ENCODE data around the gene ABCA1.

The ABCA1 gene

GRCh38 chr9:104783588-104783987, 144.4 kb downstream of the ABCA1 start:
- DNase-seq: no peak
- H3K36me3 ChIP-seq (ENCODE audit: control insufficient read depth in 4 of 4, insufficient read depth in 4 of 4, low read length in 3 of 4): peaks cover 3 to 15% (median 6%) of the 10 kb centered on the region in 4 experiments
- no peaks in the 10 kb centered on the region for H3K27me3 ChIP-seq (replicated peaks in 2 of 5; ENCODE audit: control insufficient read depth in 4 of 5, insufficient read depth in 5 of 5, low read length in 4 of 5)
- WGBS (ENCODE audit: insufficient coverage): 92% methylated on average over 2 of the region's 4 CpGs
- ChIA-PET CTCF (no interaction called here), POLR2A (no interaction called here)
- H3K4me1 ChIP-seq (ENCODE audit: control extremely low read depth in 1 of 4, control insufficient read depth in 4 of 4, insufficient read depth in 4 of 4, low read length in 3 of 4): peaks cover 6 to 13% (median 9%) of the 10 kb centered on the region in 4 experiments
- no peak overlapping the region for H3K4me3 ChIP-seq (ENCODE audit: control insufficient read depth in 1 of 7, extremely low read depth in 1 of 7, insufficient read depth in 4 of 7, low read depth in 2 of 7, low read length in 6 of 7)
- no peak overlapping the region for H3K27ac ChIP-seq (ENCODE audit: insufficient read depth in 1 of 2, low read depth in 1 of 2, low read length in 2 of 2, poor library complexity in 1 of 2, severe bottlenecking in 2 of 2)
- no peaks in the 10 kb centered on the region for H3K9me3 ChIP-seq (ENCODE audit: control extremely low read depth in 1 of 5, control insufficient read depth in 4 of 5, insufficient read depth in 2 of 5, low read depth in 1 of 5, low read length in 4 of 5)

DNA sequence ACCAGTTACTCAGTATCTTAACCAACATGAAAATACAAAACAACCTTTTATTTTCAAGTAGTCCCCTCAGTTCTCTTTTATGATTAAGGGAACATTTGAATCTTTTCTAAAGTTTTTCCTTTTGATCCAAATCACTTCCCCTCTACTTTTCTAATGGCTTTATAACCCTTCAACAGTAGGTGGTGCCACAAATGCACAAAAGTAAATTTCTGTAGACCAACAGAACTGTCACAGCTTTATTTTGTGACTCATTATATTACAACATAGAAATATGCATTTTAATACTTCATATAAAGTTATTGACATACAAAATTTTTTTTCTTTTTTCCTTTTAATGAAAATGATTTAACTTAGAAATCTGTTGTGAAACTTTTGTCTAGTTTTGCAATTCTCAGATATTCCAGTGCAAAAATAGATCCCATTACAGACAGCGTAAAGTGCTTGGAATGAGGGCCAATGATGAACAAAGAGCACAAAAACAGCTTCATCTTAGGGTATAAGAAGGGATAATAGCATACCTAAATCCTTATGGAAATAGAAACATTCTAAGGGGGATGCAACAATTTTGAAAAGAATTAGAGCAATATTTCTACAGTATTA, 147.1 kb downstream of the ABCA1 start:
- Histone ChIP-seq H3K9me3 (ENCODE audit: control extremely low read depth in 1 of 5, control insufficient read depth in 4 of 5, insufficient read depth in 2 of 5, low read depth in 1 of 5, low read length in 4 of 5) (no peaks in the 10 kb centered on the region), H3K4me3 (ENCODE audit: control insufficient read depth in 1 of 7, extremely low read depth in 1 of 7, insufficient read depth in 4 of 7, low read depth in 2 of 7, low read length in 6 of 7) (no peak overlapping the region), H3K27me3 (replicated peaks in 2 of 5; ENCODE audit: control insufficient read depth in 4 of 5, insufficient read depth in 5 of 5, low read length in 4 of 5) (no peaks in the 10 kb centered on the region), H3K36me3 (ENCODE audit: control insufficient read depth in 4 of 4, insufficient read depth in 4 of 4, low read length in 3 of 4) (peaks cover 0 to 7% (median 4%) of the 10 kb centered on the region in 4 experiments), H3K4me1 (ENCODE audit: control extremely low read depth in 1 of 4, control insufficient read depth in 4 of 4, insufficient read depth in 4 of 4, low read length in 3 of 4) (peaks cover 6 to 17% (median 9%) of the 10 kb centered on the region in 4 experiments), H3K27ac (ENCODE audit: insufficient read depth in 1 of 2, low read depth in 1 of 2, low read length in 2 of 2, poor library complexity in 1 of 2, severe bottlenecking in 2 of 2) (no peak overlapping the region)
- POLR2A ChIA-PET: no interaction called here
- no CpG with 5 or more reads among the region's 1 CpG for WGBS (ENCODE audit: insufficient coverage)
- CTCF ChIA-PET: interaction anchor here (0.9 to 2.1 kb wide), 11 partner anchors 12 to 635 kb away, joined by 3 to 11 read pairs (median 3); partner anchors contain the start of gene SLC44A1
- DNase-seq: peak; percentile 48 to 76 (median 74)

DNA sequence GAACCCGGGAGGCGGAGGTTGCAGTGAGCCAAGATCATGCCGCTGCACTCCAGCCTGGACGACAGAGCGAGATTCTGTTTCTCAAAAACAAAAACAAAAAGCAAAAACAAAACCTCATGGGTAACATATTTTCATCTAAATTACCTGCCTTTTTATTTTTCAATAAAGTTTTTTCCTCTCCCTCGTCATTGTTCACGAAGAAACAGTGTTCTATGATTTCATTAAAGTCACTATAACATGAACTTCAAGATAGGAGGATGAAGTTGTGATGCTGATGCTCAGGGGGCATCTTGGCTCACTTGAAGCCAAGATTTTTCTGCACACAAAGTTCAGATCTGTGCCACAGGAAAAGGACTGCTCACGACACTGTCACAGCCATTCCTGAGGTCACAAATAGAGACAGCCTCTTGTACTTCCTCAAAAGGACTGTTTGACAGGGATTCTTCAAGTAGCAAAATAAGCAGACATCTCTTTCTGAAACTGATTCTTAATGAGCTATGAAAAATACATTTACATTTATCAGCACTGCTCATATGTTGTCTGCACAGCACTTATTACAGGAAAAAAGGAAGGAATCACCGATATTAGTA, 147.9 kb downstream of the ABCA1 start:
- ChIA-PET CTCF (interaction anchor here (0.9 to 2.1 kb wide), 11 partner anchors 11 to 635 kb away, joined by 3 to 11 read pairs (median 3); partner anchors contain the start of gene SLC44A1), POLR2A (no interaction called here)
- Histone ChIP-seq H3K4me3 (ENCODE audit: control insufficient read depth in 1 of 7, extremely low read depth in 1 of 7, insufficient read depth in 4 of 7, low read depth in 2 of 7, low read length in 6 of 7) (no peak overlapping the region), H3K27ac (ENCODE audit: insufficient read depth in 1 of 2, low read depth in 1 of 2, low read length in 2 of 2, poor library complexity in 1 of 2, severe bottlenecking in 2 of 2) (no peak overlapping the region), H3K9me3 (ENCODE audit: control extremely low read depth in 1 of 5, control insufficient read depth in 4 of 5, insufficient read depth in 2 of 5, low read depth in 1 of 5, low read length in 4 of 5) (no peaks in the 10 kb centered on the region), H3K4me1 (ENCODE audit: control extremely low read depth in 1 of 4, control insufficient read depth in 4 of 4, insufficient read depth in 4 of 4, low read length in 3 of 4) (peaks cover 6 to 26% (median 11%) of the 10 kb centered on the region in 4 experiments), H3K36me3 (ENCODE audit: control insufficient read depth in 4 of 4, insufficient read depth in 4 of 4, low read length in 3 of 4) (peaks cover 0 to 5% (median 3%) of the 10 kb centered on the region in 4 experiments), H3K27me3 (replicated peaks in 2 of 5; ENCODE audit: control insufficient read depth in 4 of 5, insufficient read depth in 5 of 5, low read length in 4 of 5) (no peaks in the 10 kb centered on the region)
- peak in 2 of 3 donors; percentile 63 to 72 for DNase-seq
- WGBS (ENCODE audit: insufficient coverage): 74% methylated on average over 6 of the region's 9 CpGs

GRCh38 chr9:104779334-104779733, 148.6 kb downstream of the ABCA1 start:
- no CpG with 5 or more reads among the region's 1 CpG for WGBS (ENCODE audit: insufficient coverage)
- H3K36me3 ChIP-seq (ENCODE audit: control insufficient read depth in 4 of 4, insufficient read depth in 4 of 4, low read length in 3 of 4): peaks cover 0 to 5% (median 3%) of the 10 kb centered on the region in 4 experiments
- H3K27ac ChIP-seq (ENCODE audit: insufficient read depth in 1 of 2, low read depth in 1 of 2, low read length in 2 of 2, poor library complexity in 1 of 2, severe bottlenecking in 2 of 2): no peak overlapping the region
- H3K4me3 ChIP-seq (ENCODE audit: control insufficient read depth in 1 of 7, extremely low read depth in 1 of 7, insufficient read depth in 4 of 7, low read depth in 2 of 7, low read length in 6 of 7): no peak overlapping the region
- H3K4me1 ChIP-seq (ENCODE audit: control extremely low read depth in 1 of 4, control insufficient read depth in 4 of 4, insufficient read depth in 4 of 4, low read length in 3 of 4): peaks cover 6 to 31% (median 11%) of the 10 kb centered on the region in 4 experiments
- no peak for DNase-seq
- POLR2A ChIA-PET: no interaction called here
- H3K27me3 ChIP-seq (replicated peaks in 2 of 5; ENCODE audit: control insufficient read depth in 4 of 5, insufficient read depth in 5 of 5, low read length in 4 of 5): no peaks in the 10 kb centered on the region
- CTCF ChIA-PET: interaction anchor here (1.6 to 2.0 kb wide), 3 partner anchors 84 to 380 kb away, joined by 4 to 11 read pairs (median 5); no protein-coding TSS in a partner anchor
- H3K9me3 ChIP-seq (ENCODE audit: control extremely low read depth in 1 of 5, control insufficient read depth in 4 of 5, insufficient read depth in 2 of 5, low read depth in 1 of 5, low read length in 4 of 5): no peaks in the 10 kb centered on the region

GRCh38 chr9:104778802-104779201, 149.2 kb downstream of the ABCA1 start:
- POLR2A ChIA-PET: no interaction called here
- peaks cover 0 to 5% (median 3%) of the 10 kb centered on the region in 4 experiments for H3K36me3 ChIP-seq (ENCODE audit: control insufficient read depth in 4 of 4, insufficient read depth in 4 of 4, low read length in 3 of 4)
- no peak overlapping the region for H3K27ac ChIP-seq (ENCODE audit: insufficient read depth in 1 of 2, low read depth in 1 of 2, low read length in 2 of 2, poor library complexity in 1 of 2, severe bottlenecking in 2 of 2)
- CTCF ChIA-PET: interaction anchor here (1.6 to 1.7 kb wide), 3 partner anchors 9 to 380 kb away, joined by 4 to 8 read pairs (median 5); no protein-coding TSS in a partner anchor
- no peak for DNase-seq
- no peak overlapping the region for H3K4me3 ChIP-seq (ENCODE audit: control insufficient read depth in 1 of 7, extremely low read depth in 1 of 7, insufficient read depth in 4 of 7, low read depth in 2 of 7, low read length in 6 of 7)
- no peaks in the 10 kb centered on the region for H3K9me3 ChIP-seq (ENCODE audit: control extremely low read depth in 1 of 5, control insufficient read depth in 4 of 5, insufficient read depth in 2 of 5, low read depth in 1 of 5, low read length in 4 of 5)
- 96% methylated on average over 4 of the region's 4 CpGs for WGBS (ENCODE audit: insufficient coverage)
- no peaks in the 10 kb centered on the region for H3K27me3 ChIP-seq (replicated peaks in 2 of 5; ENCODE audit: control insufficient read depth in 4 of 5, insufficient read depth in 5 of 5, low read length in 4 of 5)
- H3K4me1 ChIP-seq (ENCODE audit: control extremely low read depth in 1 of 4, control insufficient read depth in 4 of 4, insufficient read depth in 4 of 4, low read length in 3 of 4): peaks cover 6 to 30% (median 8%) of the 10 kb centered on the region in 4 experiments

GRCh38 chr9:104776797-104777196, 151.2 kb downstream of the ABCA1 start:
- no peak overlapping the region for H3K4me3 ChIP-seq (ENCODE audit: control insufficient read depth in 1 of 7, extremely low read depth in 1 of 7, insufficient read depth in 4 of 7, low read depth in 2 of 7, low read length in 6 of 7)
- H3K9me3 ChIP-seq (ENCODE audit: control extremely low read depth in 1 of 5, control insufficient read depth in 4 of 5, insufficient read depth in 2 of 5, low read depth in 1 of 5, low read length in 4 of 5): no peaks in the 10 kb centered on the region
- peaks cover 6 to 30% (median 8%) of the 10 kb centered on the region in 4 experiments for H3K4me1 ChIP-seq (ENCODE audit: control extremely low read depth in 1 of 4, control insufficient read depth in 4 of 4, insufficient read depth in 4 of 4, low read length in 3 of 4)
- DNase-seq: no peak
- ChIA-PET POLR2A (no interaction called here), CTCF (no interaction called here)
- peaks cover 0 to 5% (median under 1%) of the 10 kb centered on the region in 4 experiments for H3K36me3 ChIP-seq (ENCODE audit: control insufficient read depth in 4 of 4, insufficient read depth in 4 of 4, low read length in 3 of 4)
- WGBS (ENCODE audit: insufficient coverage): no CpG with 5 or more reads among the region's 1 CpG
- no peaks in the 10 kb centered on the region for H3K27me3 ChIP-seq (replicated peaks in 2 of 5; ENCODE audit: control insufficient read depth in 4 of 5, insufficient read depth in 5 of 5, low read length in 4 of 5)
- no peak overlapping the region for H3K27ac ChIP-seq (ENCODE audit: insufficient read depth in 1 of 2, low read depth in 1 of 2, low read length in 2 of 2, poor library complexity in 1 of 2, severe bottlenecking in 2 of 2)

- no peak for DNase-seq
- 95% methylated on average over 2 of the region's 2 CpGs for WGBS (ENCODE audit: insufficient coverage)
Observed at GRCh38 chr9:104775976-104776375, 152.0 kb downstream of the ABCA1 start.

More at GRCh38 chr9:104775976-104776375, 152.0 kb downstream of the ABCA1 start:
- POLR2A ChIA-PET: no interaction called here
- H3K27ac ChIP-seq (ENCODE audit: insufficient read depth in 1 of 2, low read depth in 1 of 2, low read length in 2 of 2, poor library complexity in 1 of 2, severe bottlenecking in 2 of 2): no peak overlapping the region
- peaks cover 0 to 3% (median 0%) of the 10 kb centered on the region in 5 experiments for H3K9me3 ChIP-seq (ENCODE audit: control extremely low read depth in 1 of 5, control insufficient read depth in 4 of 5, insufficient read depth in 2 of 5, low read depth in 1 of 5, low read length in 4 of 5)
- H3K4me3 ChIP-seq (ENCODE audit: control insufficient read depth in 1 of 7, extremely low read depth in 1 of 7, insufficient read depth in 4 of 7, low read depth in 2 of 7, low read length in 6 of 7): no peak overlapping the region
- peaks cover 0 to 10% (median 2%) of the 10 kb centered on the region in 4 experiments for H3K36me3 ChIP-seq (ENCODE audit: control insufficient read depth in 4 of 4, insufficient read depth in 4 of 4, low read length in 3 of 4)
- H3K4me1 ChIP-seq (ENCODE audit: control extremely low read depth in 1 of 4, control insufficient read depth in 4 of 4, insufficient read depth in 4 of 4, low read length in 3 of 4): peaks cover 6 to 30% (median 8%) of the 10 kb centered on the region in 4 experiments
- CTCF ChIA-PET: no interaction called here
- H3K27me3 ChIP-seq (replicated peaks in 2 of 5; ENCODE audit: control insufficient read depth in 4 of 5, insufficient read depth in 5 of 5, low read length in 4 of 5): no peaks in the 10 kb centered on the region
